Amniotic epithelial cell (primary cell): ENCODE measurements around the gene TRAK1.
"Not testable (repeated sequence)": the region's sequence is repeated elsewhere in the genome, so short reads cannot be mapped to it uniquely, and the experiment has no call there.

Experiments used
- DNase-seq: peaks from one replicate; pipeline ENCODE4 v3.0.0-alpha.2; 2010; ENCODE audit warnings: low read depth

Gene TRAK1

DNA sequence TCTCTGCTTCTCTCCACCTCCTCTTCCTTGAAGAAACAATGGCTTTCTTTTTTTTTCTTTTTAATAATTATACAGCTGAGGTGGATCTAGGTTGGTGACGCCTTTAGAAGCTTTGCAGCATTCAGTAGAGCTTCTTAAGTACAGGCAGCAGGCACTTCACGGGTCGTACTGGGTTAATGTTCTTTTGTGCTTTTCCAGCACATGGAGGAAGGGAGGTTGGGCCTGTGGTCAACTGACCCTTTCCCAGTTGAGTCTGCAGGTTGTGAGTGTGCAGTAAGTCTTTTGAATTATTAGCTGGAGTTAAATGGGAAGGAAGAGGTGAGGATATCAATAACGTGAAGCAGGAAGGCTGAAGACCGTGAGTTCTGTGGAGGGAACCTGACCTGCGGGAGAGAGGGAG lies 7.0 kb downstream of the TRAK1 start:
- DNase-seq = no peak

DNA sequence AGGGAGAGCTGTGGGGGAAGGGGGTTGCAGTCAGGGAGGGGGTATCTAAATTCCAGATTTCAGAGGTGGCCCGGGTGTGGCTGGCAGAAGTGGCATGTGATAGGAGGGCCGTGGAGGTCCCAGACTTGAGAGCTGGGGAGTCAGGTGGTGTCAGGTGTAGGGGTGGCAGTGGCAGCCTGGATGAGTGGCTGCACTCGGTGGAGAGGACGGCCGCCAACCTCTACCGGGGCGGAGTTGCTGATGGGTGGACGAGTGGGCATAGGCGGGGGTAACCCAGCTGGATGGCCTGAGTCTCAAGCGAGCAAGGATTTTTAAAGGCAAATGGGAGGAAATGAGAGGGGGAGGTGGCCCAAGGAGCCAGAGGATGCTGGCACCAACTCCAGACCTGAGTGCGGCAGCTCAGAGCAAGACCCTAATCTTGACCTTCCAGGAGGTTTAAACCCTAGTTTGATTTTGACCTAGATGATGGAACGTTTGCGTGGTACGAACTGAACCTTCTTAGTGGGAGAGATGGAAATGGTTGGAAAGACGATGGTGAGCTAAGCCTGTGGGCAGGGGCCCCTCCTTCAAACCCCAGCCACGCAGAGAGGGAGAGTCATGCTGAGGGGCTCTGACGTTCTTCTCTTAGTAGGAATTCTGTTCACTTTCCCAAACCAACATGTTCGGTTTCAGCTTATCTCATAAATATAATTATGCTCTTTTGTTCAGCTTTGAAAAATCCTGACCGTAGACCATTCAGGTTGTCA lies 8.0 kb downstream of the TRAK1 start:
- no peak for DNase-seq

DNA sequence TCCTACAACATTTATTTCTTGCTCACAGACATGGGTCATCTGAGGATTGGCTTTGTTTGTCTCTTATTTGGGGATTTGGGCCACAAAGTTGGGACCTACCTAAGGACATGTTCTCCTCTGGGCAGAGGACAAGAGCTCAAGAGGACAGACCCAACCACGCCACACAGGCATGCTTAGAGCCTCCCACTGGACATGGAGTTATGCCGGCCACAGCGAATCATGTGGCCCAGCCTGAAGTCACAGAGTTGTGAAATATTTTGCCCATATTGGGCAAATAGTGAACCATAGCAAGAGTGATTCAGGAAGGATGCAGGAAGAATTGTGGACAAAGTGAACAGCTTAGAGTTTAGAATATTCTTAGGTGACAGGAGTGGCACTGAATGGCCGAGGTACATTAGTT lies 9.9 kb downstream of the TRAK1 start:
- peak; percentile 87 for DNase-seq

DNA sequence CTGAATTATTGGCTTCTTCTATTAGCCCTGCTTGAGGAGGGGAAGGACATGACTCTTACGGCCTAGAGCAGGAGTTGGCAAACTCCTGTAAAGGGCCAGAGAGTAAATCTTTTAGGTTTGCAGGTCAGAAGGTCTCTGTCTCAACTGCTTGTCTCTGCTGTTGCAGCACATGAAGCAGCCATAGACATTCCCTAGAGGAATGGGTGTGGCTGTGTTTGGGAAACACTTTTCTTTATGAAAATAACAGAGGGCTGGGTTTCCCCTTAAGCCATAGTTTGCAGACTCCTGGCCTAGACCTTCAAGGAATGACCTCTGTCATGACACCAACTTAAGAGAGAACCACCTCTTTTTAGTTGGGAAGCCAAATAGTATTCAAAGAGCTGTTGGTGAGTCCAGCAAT lies 10.3 kb downstream of the TRAK1 start:
- peak; percentile 28 for DNase-seq

DNA sequence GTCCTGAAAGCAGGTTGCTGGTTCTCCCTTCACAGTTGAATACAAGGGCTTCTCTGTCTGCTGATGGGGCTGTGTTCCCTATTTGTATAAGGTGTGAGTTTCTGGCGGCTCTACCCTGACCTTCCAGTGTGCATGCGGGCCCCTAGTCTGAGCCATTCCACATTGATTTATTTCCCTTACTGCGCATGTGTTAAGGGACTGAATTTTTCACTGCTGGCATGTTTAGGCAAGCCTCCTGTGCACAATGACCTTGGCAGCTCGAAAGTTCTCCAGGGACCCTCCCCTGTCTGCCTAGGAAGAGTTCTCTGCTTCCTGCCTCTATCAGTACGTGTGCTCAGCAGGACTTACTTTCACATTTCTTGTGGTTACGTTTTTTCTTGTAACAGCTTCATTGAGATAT lies 11.4 kb downstream of the TRAK1 start:
- no peak for DNase-seq

DNA sequence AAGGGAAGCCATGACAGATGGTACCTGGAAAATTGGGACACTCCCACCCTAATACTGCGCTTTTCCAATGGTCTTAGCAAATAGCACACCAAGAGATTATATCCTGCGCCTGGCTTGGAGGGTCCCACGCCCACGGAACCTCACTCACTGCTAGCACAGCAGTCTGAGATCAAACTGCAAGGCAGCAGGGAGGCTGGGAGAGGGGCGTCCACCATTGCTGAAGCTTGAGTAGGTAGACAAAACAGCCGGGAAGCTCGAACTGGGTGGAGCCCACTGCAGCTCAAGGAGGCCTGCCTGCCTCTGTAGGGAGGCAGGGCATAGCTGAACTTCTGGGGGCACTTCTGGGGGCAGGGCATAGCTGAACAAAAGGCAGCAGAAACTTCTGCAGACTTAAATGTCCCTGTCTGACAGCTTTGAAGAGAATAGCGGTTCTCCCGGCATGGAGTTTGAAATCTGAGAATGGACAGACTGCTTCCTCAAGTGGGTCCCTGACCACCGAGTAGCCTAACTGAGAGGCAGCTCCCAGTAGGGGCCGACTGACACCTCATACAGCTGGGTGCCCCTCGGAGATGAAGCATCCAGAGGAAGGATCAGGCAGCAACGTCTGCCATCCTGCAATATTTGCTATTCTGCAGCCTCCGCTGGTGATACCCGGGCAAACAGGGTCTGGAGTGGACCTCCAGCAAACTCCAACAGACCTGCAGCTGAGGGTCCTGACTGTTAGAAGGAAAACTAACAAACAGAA lies 12.9 kb downstream of the TRAK1 start:
- DNase-seq = not testable (repeated sequence)

DNA sequence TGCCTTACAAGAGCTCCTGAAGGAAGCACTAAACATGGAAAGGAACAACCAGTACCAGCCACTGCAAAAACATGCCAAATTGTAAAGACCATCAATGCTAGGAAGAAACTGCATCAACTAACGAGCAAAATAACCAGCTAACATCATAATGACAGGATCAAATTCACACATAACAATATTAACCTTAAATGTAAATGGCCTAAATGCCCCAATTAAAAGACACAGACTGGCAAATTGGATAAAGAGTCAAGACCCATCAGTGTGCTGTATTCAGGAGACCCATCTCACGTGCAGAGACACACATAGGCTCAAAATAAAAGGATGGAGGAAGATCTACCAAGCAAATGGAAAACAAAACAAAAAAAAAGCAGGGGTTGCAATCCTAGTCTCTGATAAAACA lies 14.8 kb downstream of the TRAK1 start:
- DNase-seq = not testable (repeated sequence)

DNA sequence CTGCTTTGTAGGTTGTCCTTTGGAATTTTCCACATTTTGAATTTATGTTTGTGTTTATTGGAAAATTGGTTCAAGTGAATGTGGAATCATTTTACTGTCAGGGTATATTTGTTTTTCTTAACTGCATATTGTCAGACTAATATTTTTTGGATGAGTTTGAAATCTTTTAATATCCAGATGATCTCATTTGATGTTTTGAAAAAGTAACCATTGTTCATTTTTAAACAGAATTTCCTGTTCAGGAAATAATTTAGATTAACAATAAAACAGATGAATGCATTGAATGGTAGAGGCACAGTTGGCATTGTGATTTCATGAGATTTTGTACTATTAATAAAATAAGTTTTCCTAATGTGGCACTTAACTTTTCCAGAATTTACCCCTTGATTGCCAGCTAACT lies 15.5 kb downstream of the TRAK1 start:
- DNase-seq = no peak

DNA sequence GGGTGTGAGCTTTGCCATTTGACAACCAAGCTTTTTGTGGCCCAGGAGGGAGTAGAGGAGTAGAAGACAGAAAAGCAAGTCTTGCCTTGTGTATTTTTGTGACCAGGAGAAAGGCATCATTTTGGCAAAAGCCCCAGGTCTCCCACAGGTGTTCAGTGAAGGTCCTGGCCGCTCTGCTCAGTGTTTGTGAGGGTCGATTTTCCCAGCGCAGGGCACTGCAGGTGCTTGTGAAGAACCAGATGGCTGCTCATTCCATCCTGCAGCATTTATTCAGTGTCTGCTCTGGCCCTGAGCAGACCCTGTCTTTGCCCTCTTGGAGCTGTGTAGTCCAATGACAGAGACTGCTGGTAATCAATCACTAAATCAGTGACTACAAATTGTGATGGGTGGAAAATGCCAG lies 19.5 kb downstream of the TRAK1 start:
- DNase-seq = no peak

DNA sequence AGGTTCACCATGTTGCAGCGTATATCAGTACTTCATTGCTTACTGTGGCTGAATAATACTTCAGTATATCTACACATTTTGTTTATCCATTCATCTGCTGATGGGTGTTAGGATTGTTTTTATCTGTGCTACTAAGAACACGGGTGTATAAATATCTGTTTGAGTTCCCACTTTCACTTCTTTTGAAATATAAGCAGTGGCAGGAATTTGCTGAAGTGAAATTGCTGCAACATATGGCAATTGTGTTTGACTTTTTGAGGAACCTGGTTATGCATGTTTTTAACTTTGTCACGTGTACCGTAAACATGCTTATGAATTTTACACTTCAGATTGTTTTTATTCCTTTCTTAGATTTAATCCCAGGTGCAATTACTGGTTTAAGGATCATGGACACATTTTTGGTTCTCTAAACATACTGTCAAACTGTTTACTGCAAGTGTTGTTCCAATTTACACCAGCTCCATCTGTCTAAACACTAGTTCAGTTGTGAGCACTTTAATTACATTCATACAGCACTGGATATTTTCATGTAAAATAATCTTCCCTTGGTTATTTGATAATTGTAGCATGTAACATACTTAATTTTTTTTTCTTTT lies 23.1 kb downstream of the TRAK1 start:
- DNase-seq = no peak

DNA sequence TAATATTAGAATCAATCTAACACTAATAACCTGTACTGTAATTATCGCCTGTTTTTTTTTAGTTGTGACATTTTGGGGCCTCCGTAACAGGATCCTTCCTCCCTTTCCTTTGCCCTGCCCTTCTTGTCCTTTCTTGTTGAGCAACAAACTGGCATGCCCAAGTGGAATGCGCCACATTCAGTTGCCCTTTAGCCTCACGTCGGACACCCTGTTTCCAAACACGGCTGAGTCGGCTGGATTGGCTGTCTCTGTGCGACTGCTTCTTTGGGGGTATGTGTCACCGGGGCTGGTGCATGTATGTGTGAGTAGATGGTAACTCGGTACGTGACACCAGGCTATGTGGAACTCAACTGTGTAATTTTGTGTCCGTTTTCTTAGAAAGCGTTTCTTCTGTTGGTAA lies 24.1 kb downstream of the TRAK1 start:
- peak; percentile 16 for DNase-seq

DNA sequence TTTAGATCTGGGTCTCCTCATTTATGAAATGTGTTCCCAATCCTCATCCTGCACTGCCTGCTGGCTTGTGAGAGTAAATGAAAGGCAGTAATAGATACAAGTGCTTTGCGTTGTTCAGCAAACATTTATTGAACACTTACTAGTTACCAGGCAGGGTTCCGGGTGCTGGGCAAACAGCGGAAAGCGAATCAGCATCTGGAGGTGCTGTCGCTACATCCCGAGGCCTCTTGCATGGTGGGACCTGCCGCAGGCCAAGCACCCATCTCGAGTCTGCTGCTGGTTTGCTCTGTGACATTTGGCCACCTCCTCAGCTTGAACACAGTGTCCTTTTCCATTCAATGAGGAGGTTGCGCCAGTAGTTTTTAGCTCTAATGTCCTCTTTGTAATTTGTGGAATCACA lies 24.8 kb downstream of the TRAK1 start:
- no peak for DNase-seq

DNA sequence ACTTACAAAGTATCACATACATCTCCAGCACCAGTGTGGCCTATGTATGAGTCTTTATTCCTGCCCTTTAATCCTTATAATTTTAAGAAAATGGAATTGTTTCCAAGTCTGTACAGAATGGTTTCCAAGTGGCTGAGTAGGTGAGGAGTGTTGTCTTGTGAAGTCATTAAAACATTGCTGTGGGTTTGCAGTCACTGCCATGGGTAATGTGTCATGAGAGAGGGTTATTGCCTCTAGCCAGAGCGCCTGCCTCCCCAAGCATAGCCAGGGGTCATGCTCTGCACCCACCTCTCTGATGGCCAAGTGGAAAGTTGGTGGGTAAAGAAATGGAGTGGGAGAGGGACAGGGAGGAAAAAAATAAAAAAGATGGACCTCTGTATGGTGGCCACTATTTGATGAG lies 25.3 kb downstream of the TRAK1 start:
- DNase-seq = no peak

DNA sequence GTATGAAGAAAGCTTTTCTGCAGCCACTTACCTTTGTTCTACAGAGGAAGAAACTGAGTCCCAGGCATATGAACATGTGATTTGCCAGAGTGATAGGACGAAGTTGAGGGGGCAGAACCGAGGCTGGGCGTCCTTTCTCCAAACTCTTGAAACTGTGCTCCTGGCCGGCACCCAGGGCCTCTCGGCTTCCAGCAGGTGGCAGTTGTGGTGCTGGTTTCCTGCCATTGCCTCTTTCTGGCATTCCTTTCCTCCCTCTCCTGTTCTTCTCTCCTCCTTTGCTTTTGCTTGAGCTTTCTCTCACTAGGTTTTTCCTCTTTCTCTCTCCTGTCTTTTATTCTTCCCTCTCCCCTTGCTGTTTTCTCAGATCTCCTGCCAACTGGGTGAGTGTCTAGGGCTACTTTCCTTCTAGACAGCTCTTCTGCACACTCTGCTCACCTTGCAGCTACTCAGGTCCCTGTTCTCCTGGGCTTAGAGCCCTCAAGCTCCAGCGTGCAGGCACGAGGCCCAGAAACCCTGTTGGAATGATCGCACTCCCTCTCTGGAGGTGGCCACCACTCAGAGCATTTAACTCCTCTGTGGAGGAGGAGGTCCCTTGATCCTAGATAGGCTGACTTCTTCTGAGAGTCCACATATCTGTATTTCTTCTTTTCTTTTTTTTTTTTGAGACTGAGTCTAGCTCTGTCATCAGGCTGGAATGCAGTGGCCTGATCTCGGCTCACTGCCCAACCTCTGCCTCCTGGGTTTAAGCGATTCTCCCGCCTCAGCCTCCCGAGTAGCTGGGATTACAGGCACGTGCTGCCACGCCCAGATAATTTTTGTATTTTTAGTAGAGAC lies 26.2 kb downstream of the TRAK1 start:
- peak; percentile 32 for DNase-seq

DNA sequence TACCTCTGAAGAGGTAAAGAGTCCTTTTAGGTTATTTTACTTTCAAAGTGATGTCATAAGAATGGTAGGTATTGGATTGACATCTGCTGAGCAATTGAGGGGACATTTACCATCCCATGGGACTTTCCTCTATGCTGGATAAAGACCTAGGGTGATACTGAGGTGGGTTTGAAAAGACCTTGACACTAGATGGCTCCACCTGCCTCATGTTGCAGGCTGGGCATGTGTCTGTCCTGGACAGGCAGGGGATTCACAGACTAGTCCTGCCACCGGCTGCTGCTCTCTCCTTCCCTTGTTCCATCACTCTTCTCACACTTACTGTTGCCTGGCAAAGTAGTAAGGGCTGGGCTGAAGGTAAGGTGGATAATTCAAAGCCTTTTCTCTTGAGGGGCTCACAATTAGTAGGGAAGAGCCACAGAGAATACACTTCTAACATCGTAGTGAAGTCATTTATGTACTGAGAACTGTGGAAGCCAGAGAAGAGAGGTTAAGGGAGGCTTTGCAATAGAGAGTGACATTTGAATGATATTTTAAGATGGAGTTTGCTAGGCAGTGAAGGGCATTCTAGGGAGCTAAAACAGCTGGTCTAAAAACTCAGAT lies 27.7 kb downstream of the TRAK1 start:
- peak; percentile 14 for DNase-seq

DNA sequence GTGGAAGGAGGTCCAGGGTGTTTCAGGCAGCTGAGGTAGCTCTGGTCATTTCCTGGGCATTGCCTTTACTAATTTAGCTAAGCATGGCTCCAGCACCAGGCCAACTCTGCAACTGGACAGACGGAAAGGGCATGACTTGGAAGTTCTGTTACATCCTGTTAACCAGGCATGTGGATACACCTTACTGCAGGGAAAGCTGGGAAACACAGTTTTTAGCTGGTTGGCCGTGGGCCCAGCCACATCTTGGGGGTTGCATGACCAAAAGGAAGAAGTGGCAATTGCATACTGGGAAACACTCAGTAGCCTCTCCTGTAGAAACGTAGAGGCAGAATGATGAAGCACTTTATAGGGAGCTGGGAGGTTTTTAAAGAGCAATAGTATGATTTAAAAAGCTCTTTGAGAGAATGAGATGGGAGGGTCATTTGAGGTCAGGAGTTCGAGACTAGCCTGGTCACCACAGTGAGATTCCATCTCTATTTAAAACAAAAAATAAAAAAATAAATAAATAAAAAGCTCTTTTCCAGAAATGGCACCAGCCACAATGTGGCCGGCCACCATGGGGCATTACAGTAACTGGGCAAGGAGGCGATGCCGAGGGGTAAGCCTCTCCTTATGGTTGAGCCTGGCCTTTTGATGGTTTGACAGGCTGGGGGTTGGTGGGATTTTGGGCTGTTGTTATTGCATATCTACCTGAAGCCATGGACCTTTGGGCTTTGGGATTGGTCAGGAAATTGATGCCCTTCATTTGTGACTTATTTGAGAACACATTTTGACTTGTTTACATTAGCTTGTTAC lies 28.6 kb downstream of the TRAK1 start:
- DNase-seq = no peak

DNA sequence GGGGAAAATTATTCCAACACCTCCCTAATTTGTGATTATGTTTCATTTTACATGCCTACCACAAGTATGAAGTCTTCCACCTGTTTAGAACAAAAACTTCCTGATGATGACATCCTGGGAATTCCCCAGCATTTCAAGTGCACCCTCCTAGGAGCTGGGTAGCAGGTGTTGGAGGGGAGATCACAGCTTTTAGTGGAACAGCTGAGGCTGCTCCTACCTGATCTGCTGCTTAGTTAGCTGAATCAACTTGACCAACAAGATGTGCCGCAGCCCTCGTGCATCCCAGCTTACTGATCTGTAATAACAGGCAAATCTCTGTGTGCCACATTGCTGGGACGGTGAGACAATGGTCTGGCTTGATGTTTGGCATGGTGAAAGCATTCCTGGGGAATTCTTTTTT lies 29.7 kb downstream of the TRAK1 start:
- DNase-seq = no peak

DNA sequence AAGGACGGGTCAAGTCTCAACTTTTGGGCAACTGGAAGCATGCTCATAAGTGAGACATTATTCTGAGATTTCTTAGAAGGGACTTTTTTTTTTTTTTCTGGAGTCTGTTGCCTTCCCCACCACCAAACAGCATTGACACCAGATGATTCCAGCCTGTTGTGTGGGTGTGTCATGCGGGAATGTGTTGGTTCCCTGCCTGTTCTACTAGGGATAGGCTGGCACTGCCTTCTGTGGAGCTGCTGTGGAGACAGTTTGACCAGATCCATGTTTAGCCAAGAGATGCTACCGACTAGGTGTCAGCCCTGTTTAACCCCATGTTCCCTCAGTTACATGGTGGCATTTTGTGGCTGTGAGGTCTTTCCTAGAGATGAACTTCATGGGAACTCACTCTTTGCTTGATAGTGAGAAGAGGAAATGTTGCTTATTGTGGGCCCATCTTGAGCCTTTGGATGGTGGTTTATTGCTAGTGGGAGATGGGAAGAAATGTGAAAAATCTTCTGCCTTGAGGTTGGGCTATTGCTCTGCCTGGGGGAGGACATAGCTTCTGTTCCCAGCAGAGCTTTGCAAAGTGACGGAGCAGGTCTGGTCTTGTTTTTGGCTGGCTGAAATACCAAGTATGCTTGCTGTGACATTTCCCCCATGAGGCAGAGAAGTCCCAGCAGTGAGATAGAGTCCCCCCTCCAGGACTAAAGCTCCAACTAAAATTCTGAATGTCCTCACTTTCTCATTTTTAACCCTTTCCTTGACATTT lies 31.3 kb downstream of the TRAK1 start:
- no peak for DNase-seq

DNA sequence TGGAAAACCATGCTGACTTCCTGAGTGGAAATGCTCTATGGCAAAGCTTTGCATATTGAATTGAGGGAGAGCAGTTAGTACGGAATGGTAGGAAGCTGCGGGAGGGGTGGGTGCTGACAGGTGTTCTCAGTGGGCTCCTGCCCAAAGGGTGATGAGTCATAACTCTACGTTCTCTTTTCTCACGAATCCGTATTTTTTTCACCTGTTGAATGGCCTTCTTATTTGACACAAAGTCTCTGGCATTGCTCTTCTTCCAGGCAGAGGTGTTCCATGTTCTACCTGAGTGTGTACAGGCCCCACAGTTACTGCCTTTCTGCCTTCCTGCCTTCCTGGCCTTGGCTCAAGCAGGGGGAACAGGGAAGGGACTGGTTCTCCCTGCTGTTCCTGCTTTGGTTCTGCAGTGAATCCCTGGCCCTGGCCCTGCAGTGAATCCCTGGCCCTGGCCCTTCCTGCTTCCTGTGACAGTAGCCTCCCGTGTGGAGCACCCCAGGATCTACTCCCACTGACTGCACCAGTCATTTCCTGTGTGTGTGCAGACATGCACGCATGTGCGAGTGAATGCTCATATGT lies 31.9 kb downstream of the TRAK1 start:
- no peak for DNase-seq
